DND-41 (cell line): ENCODE measurements around the gene PTGDR2.

ENCODE experiments used
- ATAC-seq: fragments of 200-7000 bp; cut with Tn5 transposase; 3 replicates; pipeline ENCODE4 v1.9.1; 2021; ENCODE audit warnings: low read depth; ENCODE audit not compliant: insufficient read depth
- DNase-seq: peaks from one replicate; pipeline ENCODE4 v3.0.0-alpha.2; 2020
- H2AFZ ChIP-seq: 2 replicates; pipeline ENCODE4 v1.6.0; 2012; ENCODE audit warnings: low read depth, low read length
- H3K27ac ChIP-seq: 2 replicates; pipeline ENCODE4 v1.5.1; 2012; ENCODE audit warnings: low read length, inconsistent platforms
- H3K27me3 ChIP-seq: fragments of 200-600 bp; sonication (generic); 2 replicates; pipeline ENCODE4 v1.6.0; 2012; ENCODE audit warnings: low read length, mild to moderate bottlenecking, inconsistent platforms; ENCODE audit not compliant: insufficient read depth, poor library complexity
- H3K36me3 ChIP-seq: 2 replicates; pipeline ENCODE4 v1.5.1; 2012; ENCODE audit warnings: low read length, inconsistent platforms; ENCODE audit not compliant: insufficient read depth
- H3K4me1 ChIP-seq: 2 replicates; pipeline ENCODE4 v1.5.1; 2012; ENCODE audit warnings: mild to moderate bottlenecking, low read length; ENCODE audit not compliant: insufficient read depth
- H3K4me2 ChIP-seq: 2 replicates; pipeline ENCODE4 v1.6.0; 2012; ENCODE audit warnings: mild to moderate bottlenecking, moderate library complexity, low read length, inconsistent platforms; ENCODE audit not compliant: insufficient read depth
- H3K4me3 ChIP-seq, 2 experiments: fragments of 200-600 bp in 1 of 2; shearing (Covaris generic) in 1 of 2; 2 replicates each; pipeline ENCODE4 v1.5.1; 2012 to 2016; ENCODE audit warnings: inconsistent platforms in 2 of 2, low read length in 2 of 2, mild to moderate bottlenecking in 2 of 2, low read depth in 1 of 2, moderate library complexity in 1 of 2
- H3K79me2 ChIP-seq: 2 replicates; pipeline ENCODE4 v1.6.0; 2012; ENCODE audit warnings: low read length, inconsistent platforms; ENCODE audit not compliant: insufficient read depth
- H3K9ac ChIP-seq: 2 replicates; pipeline ENCODE4 v1.6.0; 2012; ENCODE audit warnings: low read depth, mild to moderate bottlenecking, inconsistent platforms, low read length, moderate library complexity
- H3K9me3 ChIP-seq: 2 replicates; pipeline ENCODE4 v1.5.1; 2012; ENCODE audit warnings: low read length, moderate library complexity, mild to moderate bottlenecking, inconsistent platforms; ENCODE audit not compliant: insufficient read depth, severe bottlenecking
- H4K20me1 ChIP-seq: 2 replicates; pipeline ENCODE4 v1.6.0; 2012; ENCODE audit warnings: low read length; ENCODE audit not compliant: insufficient read depth
- EZH2 ChIP-seq: IDR thresholded peaks from 3 replicates; pipeline ENCODE4 v1.6.1; 2012; ENCODE audit warnings: borderline replicate concordance, low read depth, mild to moderate bottlenecking, moderate library complexity, low read length, inconsistent platforms; ENCODE audit not compliant: severe bottlenecking
- TF ChIP-seq, protein P1 (sequence below): IDR thresholded peaks from 2 replicates; pipeline ENCODE4 v1.5.1; 2012; ENCODE audit warnings: borderline replicate concordance, low read length, moderate library complexity, mild to moderate bottlenecking; ENCODE audit not compliant: poor library complexity, severe bottlenecking; ENCODE audit errors: extremely low read depth

The PTGDR2 gene

DNA sequence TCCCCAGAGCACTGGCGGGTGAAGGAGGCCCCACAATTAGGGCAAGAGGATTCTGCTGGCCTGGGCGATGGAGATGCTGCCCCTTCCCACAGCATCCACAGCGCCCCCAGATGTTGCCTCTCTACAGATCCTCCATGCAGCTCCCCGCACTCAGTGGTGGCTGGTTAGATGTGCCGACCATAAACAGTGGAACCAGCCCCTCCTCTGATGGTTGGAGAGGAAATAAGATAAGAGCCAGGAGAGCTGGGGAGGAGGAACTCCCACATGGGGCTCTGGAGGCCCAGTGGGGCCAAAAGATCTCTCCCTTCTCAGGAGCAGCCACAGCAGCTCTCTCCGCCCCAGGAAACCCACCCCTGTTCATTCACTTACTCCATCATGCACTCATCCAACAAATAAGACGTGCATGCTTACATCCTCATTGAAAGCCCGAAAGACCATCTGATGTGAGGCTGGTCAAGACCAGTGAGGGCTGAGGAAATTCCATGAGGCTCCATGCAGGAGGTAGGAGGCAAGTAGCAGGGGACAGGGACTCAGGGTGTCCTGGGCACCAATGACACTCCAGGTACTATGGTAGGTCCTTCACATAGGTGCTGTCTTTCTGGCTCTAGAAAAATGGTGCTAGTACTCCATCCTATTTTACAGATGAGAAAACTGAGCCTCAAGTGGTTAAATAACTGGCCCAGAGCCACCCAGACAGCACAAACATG, 1.5 kb downstream of the PTGDR2 start:
- Histone ChIP-seq H2AFZ (no peak overlapping the region), H3K4me2 (no peak overlapping the region), H3K9ac (no peak overlapping the region), H3K4me3 (no peak overlapping the region), H3K27me3 (no peaks in the 10 kb centered on the region), H3K27ac (no peak overlapping the region), H3K79me2 (no peaks in the 10 kb centered on the region), H3K4me1 (peaks cover 12% of the 10 kb centered on the region), H3K9me3 (no peaks in the 10 kb centered on the region), H4K20me1 (no peaks in the 10 kb centered on the region), H3K36me3 (peaks cover 25% of the 10 kb centered on the region)
- TF ChIP-seq, protein P1, sequence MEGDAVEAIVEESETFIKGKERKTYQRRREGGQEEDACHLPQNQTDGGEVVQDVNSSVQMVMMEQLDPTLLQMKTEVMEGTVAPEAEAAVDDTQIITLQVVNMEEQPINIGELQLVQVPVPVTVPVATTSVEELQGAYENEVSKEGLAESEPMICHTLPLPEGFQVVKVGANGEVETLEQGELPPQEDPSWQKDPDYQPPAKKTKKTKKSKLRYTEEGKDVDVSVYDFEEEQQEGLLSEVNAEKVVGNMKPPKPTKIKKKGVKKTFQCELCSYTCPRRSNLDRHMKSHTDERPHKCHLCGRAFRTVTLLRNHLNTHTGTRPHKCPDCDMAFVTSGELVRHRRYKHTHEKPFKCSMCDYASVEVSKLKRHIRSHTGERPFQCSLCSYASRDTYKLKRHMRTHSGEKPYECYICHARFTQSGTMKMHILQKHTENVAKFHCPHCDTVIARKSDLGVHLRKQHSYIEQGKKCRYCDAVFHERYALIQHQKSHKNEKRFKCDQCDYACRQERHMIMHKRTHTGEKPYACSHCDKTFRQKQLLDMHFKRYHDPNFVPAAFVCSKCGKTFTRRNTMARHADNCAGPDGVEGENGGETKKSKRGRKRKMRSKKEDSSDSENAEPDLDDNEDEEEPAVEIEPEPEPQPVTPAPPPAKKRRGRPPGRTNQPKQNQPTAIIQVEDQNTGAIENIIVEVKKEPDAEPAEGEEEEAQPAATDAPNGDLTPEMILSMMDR: no peak
- no peak for TF ChIP-seq EZH2
- no peak for ATAC-seq
- DNase-seq: no peak

DNA sequence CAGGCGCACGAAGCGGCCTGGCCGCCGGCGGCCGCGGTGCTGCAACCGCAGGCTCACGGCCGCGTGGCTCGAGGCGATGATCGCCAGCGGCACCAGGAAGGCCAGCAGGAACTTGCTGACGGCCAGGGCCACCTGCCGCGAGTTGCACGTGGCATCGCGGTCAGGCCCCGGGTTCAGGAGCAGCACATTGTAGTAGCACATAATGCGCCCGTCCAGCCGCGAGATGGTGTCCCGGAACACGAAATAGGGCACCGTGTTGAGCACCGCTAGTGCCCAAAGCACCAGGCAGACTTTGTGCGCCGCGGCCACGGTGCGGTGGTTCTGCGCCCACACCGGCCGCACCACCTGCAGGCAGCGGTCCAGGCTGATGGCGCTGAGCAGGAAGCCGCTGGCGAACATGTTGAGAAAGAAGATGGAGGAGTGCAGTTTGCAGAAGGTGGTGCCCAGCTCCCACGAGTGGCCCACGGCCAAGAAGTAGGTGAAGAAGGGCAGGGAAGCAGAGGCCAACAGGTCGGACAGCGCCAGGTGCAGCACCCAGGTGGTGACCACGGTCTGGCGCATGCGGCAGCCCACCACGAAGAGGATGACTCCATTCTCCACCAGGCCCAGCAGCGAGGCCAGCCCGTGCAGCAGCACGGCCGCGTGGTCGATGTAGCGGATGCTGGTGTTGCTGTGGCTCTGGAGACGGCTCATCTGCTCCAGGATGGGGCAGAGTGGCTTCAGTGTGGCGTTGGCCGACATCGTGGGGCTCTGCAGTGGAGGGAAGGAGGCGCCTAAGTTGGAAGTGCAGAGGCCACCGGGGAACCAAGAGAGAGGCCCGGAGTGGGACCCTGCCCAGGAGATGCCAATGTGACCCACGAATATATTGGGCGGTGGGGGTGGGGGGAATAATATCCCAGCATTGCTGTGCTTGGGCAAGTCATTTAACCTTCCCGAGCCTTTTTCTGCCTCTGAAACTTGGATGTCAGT, 2.5 kb downstream of the PTGDR2 start:
- H3K4me1 ChIP-seq: peaks cover 3% of the 10 kb centered on the region
- ATAC-seq (no peak), DNase-seq (no peak)
- TF ChIP-seq, protein P1: no peak
- TF ChIP-seq EZH2: no peak
- H3K9me3 ChIP-seq: no peaks in the 10 kb centered on the region
- H2AFZ ChIP-seq: no peak overlapping the region
- no peak overlapping the region for H3K9ac ChIP-seq
- peaks cover 4% of the 10 kb centered on the region; the same call in 1 of the 2 replicates for H4K20me1 ChIP-seq
- H3K79me2 ChIP-seq: no peaks in the 10 kb centered on the region
- no peak overlapping the region for H3K27ac ChIP-seq
- no peaks in the 10 kb centered on the region for H3K27me3 ChIP-seq
- H3K4me2 ChIP-seq: no peak overlapping the region
- no peak overlapping the region for H3K4me3 ChIP-seq
- H3K36me3 ChIP-seq: peaks cover 36% of the 10 kb centered on the region

DNA sequence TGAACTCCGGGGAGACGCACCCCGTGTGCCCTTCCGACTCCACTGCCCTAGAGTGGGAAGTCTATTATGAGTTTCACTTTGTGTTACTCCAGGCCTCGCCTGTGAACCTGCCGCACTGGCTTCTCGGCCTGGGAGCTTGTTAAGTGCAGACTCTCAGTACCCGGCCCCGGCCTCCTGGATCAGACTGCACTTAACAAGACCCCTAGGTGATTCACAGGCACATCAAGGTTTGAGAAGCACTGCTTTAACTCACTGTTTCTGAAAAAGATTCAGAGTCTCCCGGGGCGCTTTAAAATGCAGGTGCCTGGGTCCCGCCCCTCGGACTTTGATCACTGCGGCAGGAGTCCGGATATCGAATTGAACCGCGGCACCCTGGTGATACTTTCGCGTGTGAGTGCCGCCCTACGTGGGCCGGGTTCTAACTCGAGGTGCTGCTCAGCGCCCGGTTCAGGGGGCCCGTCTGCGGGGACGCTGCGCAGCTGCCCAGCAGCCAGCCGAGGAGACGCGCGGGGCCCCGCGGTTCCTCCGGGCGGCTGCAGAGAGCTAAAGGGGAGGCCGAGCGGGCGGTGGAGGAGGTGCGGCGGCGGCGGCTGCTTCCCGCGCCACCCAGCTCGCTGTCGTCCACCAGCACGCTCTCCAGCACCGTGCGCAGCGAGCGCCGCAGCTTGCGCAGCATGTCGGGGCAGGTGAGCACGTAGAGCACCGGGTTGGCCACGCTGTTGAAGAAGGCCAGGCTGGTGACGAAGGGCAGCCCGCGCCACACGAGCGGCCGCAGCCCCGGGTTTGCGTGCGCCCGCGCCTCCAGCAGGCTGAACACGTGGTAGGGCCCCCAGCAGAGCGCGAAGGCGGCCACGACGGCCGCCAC, 3.4 kb downstream of the PTGDR2 start:
- H2AFZ ChIP-seq: no peak overlapping the region
- H3K27me3 ChIP-seq: no peaks in the 10 kb centered on the region
- H3K36me3 ChIP-seq: peaks cover 45% of the 10 kb centered on the region
- H3K9me3 ChIP-seq: no peaks in the 10 kb centered on the region
- no peak overlapping the region for H3K4me2 ChIP-seq
- peaks cover 2% of the 10 kb centered on the region; the same call in 1 of the 2 replicates for H3K79me2 ChIP-seq
- DNase-seq: no peak
- H3K27ac ChIP-seq: no peak overlapping the region
- no peak overlapping the region for H3K9ac ChIP-seq
- H4K20me1 ChIP-seq: peaks cover 8% of the 10 kb centered on the region; the same call in 1 of the 2 replicates
- no peak for ATAC-seq
- no peak for TF ChIP-seq EZH2
- TF ChIP-seq, protein P1: no peak
- no peaks in the 10 kb centered on the region; the same call in 1 of the 2 replicates for H3K4me1 ChIP-seq
- H3K4me3 ChIP-seq: no peak overlapping the region
